GM21786 (cell line): ENCODE data around the gene SLC1A2.

Experiments used
- ATAC-seq: cut with Tn5 transposase; IDR thresholded peaks from one replicate; pipeline ENCODE4 v1.9.1; 2021; ENCODE audit not compliant: unreplicated experiment

The SLC1A2 gene

GRCh38 chr11:35377262-35377661, 42.1 kb downstream of the SLC1A2 start:
- no peak for ATAC-seq

DNA sequence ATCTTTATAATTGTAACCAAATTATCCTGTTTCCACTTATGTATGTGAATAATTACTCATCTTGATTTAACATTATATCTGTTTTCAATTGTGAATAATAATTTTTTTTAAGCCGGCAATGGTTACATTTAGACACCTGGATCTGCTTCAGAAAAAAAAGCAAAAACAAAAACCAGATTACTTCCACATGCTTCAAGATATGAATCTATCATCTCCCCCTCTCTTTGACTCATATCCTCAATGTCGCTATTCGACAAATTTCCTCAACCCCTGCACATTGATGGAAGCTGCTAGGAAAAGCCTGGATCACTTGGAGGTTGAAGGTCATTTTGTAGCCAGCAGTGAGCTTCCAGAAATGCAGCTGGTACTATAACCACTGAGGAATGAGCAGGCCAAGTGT, 42.7 kb downstream of the SLC1A2 start:
- ATAC-seq: no peak

- no peak for ATAC-seq
Observed at GRCh38 chr11:35376118-35376510, 43.2 kb downstream of the SLC1A2 start.

DNA sequence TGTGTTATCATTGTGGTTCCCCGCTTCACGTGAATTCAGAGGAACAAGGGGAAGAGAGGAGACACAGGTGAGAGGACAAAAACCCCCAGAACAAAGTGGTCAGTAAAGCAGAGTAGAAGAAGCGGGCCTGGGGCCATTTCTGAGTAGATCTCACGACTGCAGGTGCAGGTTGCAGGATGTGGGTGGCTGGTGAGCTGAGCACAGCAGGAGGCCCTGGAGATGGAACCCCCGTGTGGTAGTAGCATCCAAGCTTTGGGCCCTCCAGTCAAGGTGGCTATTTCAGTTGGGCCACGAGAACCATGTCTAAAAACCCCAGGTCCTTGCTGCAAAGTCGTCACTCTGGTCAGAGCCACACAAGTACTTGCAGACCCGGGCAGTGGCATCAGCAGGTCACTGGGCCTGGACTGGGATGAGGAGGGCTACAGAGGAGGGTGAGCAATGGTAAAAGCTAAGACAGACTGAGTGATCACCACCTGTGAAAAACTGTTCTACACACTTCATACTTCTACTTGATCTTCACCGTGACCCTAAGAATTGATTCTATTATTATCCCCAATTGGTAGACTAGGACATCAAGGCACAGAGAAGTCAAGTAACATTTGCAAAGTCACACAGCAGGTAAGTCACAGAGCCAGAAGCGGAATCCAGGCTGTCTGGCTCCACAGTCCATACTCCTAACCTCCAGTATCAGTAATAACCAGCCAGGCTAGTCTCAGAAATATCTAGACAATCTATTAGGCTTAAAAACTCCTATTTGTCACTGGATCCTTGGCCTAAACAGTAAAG, 43.8 kb downstream of the SLC1A2 start:
- ATAC-seq: no peak

DNA sequence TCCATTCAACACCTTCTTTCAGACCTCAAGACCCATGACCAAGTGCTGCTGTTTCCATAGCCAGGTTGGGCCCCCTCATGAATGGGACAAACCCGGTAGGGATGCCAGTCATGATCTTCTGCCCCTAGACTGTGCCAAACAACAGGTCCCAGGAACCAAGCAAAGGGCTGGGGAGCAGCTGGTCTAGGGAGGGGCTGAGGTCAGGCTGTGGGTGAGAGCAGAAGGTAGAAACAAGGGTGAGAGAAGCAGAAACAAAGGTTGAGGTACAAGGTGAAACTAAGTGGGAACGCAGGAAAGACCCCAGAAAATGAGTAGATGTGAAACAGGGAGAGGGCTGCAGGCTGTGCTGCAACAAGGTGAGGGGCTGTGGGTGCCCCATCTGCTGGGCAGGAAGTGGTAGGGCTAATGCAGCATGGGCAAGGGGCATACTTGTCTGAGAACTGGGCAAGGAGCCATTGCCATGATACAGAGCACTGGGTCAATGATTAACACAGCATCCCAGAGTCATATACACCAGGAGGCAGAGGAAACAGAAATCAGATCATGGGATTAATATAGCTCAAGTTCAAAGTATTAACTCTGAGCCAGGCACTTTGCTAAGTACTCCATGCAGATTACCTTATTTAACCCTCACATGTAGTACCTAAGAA, 45.9 kb downstream of the SLC1A2 start:
- ATAC-seq: no peak

DNA sequence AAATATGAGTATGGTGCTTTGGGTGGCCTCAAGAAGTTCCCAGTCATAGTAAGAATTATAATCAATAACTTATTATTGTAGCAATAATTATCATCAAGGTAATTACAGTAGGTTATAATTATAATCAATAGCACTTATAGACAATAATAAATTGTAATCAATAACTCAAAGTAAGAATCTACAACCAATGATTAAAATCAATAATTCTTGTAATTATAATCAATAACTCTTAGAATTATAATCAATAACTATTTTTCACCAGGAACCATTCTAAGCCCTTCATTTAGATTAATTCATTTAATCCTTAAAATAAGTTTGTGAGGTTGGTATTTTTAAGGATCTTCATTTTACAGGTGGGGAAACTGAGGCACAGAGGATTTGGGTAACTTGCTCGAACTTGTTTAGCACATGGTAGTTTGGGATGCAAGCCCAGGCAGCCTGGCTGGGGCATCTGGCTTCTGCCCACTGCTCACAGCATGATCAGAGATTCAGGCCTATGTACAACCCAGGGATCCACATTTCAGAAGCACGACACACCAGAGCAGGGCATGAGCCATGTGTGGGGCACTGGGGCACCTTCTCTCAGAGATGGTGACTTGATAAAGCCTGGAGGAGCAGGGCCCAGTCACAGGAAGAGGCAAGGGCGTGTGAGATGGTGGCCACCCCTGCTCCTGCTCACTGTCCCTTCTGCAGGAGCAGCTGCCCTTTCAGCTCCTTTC, 46.6 kb downstream of the SLC1A2 start:
- no peak for ATAC-seq

DNA sequence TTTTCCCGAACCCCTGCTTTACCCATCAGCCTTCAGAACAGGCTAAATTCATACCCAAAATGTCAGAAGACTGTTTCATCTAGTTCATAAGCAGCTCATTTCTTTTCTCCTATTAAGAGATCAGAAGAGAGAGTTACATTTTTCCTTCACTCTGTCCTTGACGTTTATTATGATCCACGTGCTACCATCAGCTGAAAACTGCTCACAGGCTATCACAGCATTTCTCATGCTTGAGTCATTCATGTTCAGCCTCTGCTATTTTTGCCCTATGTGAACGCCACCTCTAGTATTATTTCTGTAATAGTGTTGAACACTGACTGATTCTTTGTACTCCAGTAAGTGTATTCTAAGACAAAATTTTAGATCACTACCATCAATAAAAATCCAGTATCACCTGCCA, 51.9 kb downstream of the SLC1A2 start:
- ATAC-seq: no peak

DNA sequence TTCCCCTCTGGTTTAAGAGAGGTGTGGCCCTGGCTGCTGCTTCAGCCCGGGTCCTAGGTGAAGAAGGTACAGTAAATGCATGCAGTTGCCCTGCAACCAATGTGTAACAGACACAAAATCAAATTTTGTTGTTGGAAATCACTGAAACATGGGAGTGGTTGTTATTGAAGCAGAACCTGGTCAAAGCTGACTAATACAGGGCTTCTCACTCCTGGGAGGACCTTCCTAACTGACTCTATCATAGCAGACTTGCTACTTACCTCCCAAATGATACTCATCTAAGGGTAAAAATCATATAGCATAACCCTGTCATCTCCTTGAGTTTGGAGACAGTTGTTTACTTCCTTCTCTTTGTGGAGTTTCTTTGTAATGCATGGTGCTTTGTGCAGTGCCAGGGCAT, 52.6 kb downstream of the SLC1A2 start:
- no peak for ATAC-seq

DNA sequence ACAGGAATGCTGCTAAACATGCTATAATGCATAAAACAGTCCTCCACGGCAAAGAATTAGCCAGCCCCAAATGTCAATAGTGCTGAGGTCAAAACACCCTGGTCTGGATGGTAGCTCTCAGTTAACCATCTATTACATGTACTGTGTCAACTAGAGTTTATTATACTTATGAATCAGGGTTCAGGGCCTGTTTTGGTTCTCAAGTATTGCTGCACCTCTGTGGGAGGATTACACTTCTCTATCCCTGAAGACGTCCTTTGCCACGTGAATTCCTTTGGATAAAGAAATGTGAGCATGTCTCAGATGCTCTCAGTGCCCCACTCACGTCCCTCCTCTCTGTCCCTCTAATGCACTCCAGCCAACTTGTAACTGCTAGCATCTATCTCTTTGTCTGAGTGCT, 53.4 kb downstream of the SLC1A2 start:
- no peak for ATAC-seq

GRCh38 chr11:35365395-35365794, 54.0 kb downstream of the SLC1A2 start:
- ATAC-seq: no peak

GRCh38 chr11:35363854-35364780, 55.2 kb downstream of the SLC1A2 start:
- ATAC-seq: no peak

DNA sequence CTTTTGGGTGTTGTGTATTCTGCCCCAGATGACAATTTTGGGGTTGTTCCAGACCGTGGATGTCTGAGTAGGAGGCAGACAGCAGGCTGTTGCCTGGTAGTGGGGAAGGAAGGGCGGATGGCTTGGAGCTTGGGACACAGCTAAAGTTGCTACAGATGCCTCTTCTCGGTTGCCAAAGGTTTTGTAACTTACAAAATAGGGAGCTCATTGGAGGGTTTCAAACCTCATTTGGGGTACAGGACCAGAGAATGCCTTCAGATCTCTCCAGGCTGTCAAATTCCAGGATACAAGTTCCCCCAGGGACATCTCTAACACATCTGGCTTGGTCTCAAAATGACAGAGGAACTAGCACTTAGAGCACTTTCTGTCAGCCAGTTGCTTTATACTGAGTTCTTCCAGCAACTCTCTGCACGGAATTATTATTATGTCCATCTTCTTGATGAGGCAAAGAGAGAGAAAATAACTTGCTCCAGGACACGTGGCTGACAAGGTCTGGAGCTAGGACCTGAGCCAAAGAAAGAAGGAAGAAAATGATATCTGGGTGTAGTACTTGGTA, 56.0 kb downstream of the SLC1A2 start:
- ATAC-seq: no peak

DNA sequence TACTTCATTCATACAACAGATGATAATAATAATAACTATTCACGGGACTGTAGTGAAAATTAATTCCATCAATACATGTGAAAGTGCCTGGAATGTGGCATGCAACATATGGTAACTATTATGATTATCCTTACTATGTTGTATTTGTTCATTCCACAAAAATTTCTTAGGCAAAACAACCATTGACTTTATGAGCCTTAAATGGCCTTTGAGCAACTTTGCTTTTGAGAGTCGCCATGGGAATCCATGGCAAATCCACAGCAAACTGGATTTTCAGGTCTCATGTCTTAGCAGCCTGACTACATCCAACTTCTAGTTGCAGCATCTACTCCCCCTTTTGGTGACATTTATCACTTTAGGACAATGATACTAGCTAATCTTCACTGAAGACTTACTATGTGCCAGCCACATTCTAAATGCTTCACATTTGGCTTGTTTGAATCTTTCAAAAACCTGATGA, 56.8 kb downstream of the SLC1A2 start:
- ATAC-seq: no peak

- no peak for ATAC-seq
Observed at GRCh38 chr11:35360055-35360530, 59.3 kb downstream of the SLC1A2 start.

GRCh38 chr11:35359321-35360054, 59.9 kb downstream of the SLC1A2 start:
- ATAC-seq: no peak

- no peak for ATAC-seq
Observed at GRCh38 chr11:35358391-35358790, 61.0 kb downstream of the SLC1A2 start.

- ATAC-seq: no peak
Observed at GRCh38 chr11:35357923-35358322, 61.4 kb downstream of the SLC1A2 start.

DNA sequence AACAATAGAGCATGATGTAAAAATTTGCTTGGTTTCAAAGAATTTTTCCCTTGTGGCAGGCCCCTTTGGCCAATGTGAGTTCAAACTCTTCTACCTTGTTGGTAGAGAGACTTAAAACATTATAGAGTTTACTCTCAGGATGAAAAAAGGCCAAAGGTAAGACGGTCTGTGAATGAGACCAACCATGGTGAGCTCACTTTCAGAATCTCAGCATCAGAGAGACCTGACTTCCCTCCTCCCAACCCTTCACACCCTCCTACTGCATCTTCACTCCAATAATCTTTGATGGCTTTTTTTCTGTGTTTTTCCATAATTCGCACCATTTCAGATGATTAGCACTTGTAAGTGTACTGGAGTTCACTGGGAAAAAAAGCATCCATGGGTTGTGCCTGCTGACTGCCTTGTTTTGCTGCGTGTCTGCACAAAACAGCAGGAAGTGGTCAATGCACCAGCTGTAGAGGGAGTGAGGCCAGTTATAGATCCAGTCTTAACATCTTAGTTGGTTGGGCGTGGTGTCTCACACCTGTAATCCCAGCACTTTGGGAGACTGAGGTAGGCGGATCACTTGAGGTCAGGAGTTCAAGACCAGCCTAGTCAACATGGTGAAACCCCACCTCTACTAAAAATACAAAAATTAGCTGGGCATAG, 64.1 kb downstream of the SLC1A2 start:
- ATAC-seq: no peak

DNA sequence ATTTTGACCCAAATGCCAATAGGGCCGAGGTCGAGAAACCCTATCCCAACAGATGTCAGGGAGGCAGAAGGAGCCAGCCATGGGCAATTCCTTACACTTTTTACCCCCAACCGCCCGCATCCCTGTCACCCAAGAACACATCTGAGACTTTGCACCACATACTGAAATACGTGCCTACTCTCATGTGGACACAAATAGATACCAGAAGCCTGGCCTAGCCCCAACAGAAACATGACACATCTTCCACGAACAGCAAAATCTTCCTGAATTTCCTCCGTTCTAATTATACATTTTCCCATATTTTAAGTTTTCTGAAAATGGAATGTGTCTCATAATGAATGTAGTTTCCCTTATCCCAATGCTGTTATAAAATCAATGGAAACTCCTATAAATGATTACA, 64.7 kb downstream of the SLC1A2 start:
- no peak for ATAC-seq
